HG02970 (cell line): ENCODE measurements around the gene FSCN2.
A peak's percentile ranks its signal among the peaks of the same experiment; 100 is the strongest.

ENCODE experiments used
- ATAC-seq: cut with Tn5 transposase; IDR thresholded peaks from one replicate; pipeline ENCODE4 v1.9.1; 2021; ENCODE audit warnings: mild to moderate bottlenecking, moderate library complexity, moderate number of reproducible peaks; ENCODE audit not compliant: unreplicated experiment, low FRiP score

The FSCN2 gene, protein sequence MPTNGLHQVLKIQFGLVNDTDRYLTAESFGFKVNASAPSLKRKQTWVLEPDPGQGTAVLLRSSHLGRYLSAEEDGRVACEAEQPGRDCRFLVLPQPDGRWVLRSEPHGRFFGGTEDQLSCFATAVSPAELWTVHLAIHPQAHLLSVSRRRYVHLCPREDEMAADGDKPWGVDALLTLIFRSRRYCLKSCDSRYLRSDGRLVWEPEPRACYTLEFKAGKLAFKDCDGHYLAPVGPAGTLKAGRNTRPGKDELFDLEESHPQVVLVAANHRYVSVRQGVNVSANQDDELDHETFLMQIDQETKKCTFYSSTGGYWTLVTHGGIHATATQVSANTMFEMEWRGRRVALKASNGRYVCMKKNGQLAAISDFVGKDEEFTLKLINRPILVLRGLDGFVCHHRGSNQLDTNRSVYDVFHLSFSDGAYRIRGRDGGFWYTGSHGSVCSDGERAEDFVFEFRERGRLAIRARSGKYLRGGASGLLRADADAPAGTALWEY

DNA sequence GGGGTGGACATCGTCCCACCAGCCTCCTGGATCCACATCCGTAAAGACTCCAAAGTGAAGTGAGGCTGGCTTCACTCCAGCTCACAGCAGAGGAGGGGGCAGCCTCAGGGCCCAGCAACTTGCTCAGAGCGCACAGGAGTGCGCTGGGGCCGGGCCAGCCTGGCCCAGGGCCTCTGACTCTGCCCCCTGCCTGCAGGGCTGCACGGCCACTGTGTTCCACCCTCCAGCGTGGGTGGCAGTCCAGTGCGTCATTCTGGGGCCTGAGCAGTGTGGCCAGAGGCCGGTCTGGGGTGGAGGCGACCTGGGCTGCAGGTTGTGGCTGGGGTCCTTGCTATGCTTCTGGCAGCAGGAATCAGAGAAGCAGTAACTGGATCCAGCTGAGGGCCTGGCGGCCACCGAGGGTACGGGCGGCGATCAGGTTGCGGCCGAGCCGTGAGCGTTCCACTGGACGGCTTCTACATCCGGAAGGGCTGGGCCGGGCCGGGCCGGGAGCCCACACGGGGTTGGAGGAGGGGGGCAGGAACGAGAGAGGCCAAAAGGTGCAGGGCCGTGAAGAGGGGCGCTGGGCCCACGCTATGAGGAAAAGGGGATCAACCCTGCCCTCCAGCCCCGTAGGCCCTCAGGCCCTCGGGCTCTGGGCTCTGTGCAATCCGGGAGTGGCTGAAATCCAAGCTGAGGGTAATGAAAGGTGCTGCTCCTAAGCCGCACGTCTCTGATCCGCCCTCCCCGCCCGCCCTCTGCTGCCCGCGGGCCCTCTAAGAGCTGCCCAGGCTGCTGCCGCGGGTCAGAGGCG lies at the start of gene FSCN2:
TSS of gene FSCN2 (plus strand) at position 787 of the 793 bp plus-strand sequence. CDS start 155 bp downstream, outside the sequence.
- no peak for ATAC-seq

DNA sequence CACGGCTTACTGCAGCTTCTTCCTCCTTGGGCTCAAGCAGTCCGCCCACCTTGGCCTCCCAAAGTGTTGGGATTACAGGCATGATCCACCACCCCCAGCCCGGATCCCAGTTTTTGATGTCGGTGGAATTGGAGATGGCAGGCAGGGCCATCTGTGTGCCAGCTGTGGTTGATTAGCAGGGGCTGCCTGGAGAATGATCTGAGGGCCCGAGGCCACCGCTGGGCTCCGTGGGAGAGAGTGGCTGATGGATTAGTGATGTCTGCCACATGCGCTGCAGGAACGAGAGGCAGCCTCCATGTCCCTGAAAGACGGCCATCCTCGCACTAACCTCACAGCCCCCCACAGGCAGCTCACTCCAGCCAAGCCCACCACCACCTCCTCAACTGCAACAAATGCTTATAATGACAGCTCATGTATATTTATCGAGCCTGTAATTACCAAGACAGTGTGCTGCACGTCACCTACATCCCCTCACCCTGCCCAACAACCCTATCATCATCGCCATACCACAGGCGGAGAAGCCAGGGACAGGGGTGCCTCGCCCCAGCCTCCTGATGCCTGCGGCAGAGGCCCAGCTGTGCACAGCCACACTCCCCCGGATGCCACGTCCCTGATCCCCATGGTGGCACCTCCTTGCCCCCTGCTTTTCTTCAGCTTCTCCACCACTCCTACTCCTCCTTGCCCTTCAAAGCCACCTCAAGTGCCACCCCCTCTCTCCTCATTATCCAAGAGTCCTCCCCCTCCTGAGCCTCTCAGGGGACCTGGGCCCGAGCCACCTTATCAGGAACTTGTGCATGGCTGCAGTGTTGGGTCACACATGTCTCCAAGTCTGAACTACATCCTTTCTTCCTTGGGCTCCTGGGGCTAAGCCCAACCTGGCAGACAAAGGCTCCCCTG lies 48.8 kb upstream of the FSCN2 start:
- no peak for ATAC-seq

DNA sequence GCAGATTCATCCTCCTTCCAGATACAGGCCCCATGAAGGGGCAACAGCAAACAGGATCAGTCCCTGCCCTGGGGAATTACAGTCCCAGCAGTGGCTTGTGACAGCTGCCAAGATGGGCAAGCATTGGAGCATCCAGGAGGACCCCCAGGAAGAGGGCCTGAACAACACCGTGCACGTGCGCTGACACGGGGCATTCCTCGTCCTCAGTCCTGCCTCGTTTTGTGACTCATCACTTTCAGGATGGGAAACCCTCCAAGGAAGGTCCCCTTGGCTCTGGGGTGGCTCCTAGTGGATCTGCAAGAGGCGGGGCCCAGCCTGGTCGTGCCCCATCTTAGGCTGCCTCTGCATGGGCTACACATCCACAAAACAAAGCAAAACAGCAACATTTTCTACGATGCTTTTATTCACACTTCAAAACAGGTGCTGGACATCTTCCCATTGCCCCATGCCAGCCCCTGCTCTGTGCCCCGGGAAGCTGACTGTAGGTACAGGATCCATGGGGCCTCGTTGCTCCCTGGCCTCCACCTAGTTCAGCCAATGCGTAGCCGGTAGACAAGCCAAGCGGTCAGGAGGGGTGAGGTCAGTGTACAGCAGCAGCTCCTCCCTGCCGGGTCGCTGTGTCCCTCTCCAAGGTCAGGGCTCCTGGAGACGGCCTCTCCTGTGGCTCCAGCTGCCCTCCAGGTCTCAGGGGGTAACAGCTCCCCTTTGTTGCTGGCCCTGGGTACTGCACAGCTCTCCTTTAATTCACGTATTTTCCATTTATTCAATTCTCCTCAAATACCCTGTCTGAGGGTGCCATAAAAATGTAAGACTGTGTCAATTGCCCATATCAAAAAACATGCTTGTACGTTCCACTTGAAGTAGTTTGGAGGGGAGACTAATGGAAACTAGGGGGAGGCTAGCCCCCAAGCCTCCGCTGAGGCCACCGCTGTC lies 47.8 kb upstream of the FSCN2 start:
- no peak for ATAC-seq

DNA sequence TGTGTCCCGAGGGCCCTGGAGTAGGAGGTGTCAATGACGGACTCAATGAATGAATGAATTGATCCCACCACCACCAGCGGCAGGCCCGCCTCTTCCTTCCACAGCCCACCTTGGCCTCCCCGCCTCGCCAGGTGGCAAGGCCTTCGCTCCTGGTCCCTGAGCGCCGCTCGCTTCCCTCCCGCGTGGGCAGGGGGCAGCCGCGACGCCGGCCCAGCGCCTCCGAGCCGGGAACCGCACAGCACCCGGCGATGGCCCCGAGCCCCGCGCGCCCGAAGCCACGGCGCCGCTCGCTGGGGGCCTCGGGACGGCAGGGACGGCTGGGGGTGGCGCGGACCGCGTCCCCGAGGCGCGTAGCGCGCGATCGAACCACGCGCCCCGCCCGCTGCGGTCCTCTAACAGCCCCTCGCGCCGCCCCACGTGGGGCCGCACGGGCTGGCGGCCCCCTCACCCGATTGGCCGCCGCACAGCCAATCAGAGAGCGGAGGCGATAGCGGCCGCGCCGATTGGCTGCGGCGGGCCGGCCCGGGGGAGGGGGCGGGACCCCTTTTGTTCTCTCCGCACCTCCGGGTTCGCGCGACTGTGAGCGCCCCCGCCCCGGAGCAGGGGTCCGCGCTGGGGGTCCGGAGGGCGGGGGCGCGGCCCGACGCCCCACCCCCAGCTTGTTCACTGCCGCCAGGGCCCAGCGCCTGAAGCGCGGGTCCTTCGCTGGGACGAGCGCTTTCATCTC lies 46.9 kb upstream of the FSCN2 start:
- no peak for ATAC-seq

DNA sequence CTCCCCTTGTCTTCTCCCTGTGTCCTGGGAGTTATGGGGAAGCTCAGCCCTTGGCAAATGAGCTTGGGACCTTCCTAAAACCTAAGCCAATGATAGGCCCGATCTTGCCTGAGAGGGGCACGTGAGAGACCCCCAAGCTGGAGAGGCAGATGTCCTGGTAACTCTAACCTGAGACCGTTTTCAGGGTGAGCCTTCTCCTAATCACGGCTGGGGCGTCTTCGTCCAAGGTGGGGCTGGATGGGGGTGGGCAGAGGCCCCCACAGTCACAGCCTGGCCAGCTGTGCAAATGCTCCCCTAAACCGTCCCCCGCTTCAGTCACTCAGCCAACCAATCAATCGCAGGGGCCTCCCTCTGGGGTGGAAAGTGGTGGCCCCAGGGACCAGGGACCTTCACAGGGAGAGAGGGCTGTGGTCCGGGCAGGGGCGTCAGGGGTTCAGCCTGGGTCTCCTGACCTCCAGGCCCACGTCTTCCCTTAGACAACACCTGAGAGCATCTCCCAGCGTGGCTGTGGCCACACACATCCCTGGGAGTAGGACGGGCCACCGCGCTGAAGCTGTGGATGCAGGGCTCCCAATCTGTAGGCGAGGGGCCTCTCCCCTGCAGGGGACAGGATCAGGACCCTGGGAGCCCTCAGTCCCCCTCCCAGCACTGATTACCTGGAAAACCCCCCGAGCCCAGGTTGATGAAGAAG lies 46.2 kb upstream of the FSCN2 start:
- no peak for ATAC-seq

DNA sequence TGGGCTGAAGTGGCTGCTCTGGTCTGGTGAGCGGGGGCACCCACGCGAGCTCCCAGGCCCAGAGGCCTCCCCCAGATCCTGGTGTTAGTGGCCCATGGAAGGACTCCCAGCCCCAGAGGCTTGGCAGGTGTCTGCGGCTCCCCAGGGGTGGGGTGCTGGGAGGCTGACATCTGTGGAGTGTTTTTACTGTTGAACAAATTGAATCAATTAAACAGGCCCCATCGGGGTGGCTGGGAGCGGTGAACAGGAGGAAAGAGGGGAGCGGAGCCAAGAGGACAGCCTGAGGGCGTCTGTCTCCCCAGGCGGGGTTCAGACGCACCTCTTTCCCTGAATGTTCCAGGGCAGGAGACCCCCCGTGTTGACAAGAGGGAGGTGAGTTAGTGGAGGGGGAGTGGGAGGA lies 45.5 kb upstream of the FSCN2 start:
- no peak for ATAC-seq

DNA sequence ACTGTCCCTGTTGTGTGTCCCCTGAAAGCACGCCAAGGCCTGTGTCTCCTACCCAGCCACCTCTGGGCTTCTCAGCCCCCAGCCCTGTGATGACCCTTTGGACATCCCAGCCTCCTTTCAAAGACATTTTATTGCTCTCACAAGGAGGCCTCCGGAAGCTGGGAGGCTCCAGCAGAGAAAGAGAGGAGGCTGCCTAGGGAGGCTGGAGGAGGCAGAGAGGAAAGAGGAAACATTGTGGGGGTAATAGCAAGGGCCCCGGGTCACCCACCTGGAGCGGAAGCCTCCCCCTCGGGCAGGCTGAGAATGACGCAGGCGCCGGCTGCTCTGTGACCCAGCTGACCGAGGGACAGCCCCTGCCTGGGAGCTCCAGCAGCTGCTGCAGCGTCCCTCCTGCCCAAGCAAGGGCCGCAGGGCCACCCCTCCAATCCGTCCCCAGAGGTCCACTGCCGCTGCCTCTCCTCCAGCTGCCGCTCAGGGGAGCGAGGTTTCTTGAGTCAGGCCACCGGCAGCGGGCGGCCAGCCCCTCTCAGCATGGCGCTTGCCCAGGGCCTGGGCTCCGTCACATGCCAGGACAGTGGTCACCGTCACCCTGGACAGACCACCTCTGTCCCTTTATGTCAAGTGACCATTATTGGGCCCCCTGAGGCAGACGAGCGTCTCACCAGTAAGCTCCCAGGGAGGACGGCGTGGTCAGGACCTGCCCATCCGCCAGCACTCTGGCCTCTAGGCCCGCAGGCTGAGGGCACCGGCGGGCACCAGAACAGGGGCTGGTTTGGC lies 44.9 kb upstream of the FSCN2 start:
- ATAC-seq = no peak

DNA sequence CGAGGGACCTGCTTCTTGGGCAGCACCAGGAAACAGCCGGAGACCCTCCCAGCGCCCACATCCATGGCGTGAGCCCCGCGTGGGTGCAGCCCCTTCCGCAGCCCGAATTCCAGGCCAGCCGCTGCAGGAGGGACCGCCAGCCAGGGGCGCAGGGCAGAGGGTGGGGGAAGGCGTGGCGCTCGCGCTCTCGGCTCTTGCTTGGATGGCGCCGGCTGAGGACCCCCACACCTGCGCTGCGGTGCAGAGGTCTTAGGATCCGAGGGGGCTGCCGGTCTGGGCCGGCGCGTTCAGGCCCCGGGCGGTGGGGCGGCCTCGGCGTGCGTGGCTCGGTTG lies 44.3 kb upstream of the FSCN2 start:
- ATAC-seq = no peak

DNA sequence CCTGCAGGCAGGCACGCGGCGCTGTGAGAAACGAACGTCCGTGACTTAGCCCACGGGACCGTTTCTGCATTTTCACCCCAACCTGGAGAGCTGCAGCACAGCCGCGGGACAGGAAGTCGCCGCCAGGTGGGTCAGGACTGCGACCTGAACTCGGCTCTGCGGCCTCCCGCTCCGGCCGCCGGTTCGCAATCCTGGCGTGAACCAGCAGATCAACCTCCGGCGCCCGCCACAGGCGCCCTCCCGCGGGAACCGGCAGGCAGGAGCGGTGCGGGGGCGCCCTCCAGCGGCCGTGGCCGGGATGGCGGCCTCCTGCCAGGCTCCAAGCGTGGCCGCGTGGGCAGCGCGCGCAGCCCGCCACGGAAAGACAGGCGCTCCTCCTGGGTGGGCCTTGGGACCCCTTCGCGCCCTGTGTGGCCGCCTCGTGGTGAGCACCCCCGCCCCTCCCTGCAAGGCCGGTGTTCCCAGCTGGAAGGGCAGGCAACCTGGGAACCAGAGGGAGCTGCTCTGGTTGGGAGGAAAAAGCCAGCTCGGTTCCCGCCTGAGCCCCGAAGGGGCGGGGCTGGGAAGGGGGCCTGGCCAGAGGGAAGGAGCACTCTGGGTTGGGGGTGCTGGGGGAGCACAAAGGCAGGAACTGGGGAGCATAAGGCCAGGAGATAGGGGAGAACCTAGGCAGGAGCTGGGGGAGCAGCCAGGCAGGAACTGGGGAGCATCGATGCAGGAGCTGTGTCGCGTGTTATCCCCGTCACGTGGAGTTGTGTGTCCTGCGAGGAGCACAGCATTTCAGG lies 43.8 kb upstream of the FSCN2 start:
- peak; percentile 68 for ATAC-seq

DNA sequence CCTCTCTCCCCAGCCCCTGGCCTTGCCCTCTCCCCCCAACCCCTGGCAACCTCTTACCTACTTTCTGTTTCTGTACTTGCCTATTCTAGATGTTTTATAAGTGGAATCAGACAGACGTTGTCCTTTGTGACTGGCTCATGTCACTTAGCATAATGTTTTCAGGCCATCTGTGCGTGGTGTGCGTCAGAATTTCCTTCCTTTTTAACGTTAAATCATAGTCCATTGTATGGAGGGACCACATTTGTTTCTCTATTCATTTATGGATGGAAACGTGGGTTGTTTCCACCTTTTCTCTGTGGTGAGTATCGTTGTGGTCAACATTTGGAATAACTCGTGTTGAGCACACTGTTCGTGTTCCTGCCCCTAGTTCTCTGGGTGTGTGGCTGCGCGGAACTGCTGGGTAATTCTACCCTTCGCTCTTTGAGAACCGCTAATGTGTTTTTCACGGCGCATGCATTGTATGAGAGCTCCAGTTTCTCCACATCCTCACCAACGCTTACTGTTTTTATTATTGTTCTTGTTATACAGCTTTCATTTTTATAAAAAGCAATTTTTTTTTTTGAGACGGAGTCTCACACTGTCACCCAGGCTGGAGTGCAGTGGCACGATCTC lies 41.9 kb upstream of the FSCN2 start:
- no peak for ATAC-seq

DNA sequence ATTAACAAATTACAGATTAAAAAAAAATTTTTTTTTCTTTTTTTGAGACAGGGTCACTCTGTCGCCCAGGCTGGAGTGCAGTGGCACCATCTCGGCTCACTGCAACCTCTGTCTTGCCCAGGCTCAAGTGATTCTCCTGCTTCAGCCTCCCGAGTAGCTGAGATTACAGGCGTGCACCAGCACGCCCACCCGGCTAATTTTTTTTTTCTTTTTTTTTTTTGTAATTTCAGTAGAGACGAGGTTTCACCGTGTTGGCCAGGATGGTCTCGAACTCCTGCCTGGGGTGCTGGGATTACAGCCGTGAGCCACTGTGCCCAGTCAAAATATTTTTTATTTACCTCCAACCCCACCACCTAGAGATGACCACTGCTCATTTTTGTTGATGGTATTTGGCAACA lies 41.1 kb upstream of the FSCN2 start:
- ATAC-seq = no peak

DNA sequence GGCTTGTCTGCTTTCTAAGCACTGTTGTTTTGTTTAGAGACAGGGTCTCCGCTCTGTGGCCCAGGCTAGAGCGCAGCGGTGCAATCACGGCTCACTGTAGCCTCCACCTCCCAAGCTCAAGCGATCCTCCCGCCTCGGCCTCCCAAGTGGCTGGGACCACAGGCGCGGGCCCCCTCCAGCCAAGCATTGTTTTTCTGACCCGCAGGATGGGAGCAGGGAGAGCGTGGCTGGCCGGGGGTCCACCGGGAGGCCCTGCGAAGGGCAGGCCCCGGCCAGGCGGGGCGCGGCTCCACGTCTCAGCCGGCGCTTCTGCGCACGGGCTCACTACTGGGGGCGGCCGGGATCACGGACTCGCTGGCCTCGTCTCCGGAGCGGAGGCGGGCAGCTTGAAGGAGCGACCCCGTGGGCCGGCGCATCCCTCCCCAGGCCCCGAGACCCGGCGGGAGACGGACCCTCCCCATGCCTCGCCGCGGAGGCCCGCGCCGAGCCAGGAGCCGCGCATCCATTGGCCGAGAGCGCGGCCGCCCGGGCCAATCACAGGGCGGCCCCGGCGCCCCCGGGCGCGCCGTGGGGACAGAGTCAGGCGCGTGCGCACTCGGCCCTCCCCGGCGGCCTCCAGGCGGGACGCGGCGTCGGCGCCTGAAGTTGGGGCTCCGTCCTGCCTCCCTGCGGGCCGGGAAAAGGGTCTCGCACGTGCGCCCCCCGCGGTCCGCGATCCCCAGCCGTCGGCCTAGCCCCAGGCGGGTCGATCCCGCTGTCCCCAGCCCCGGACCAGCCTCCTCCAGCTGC lies 40.5 kb upstream of the FSCN2 start:
- ATAC-seq = no peak

DNA sequence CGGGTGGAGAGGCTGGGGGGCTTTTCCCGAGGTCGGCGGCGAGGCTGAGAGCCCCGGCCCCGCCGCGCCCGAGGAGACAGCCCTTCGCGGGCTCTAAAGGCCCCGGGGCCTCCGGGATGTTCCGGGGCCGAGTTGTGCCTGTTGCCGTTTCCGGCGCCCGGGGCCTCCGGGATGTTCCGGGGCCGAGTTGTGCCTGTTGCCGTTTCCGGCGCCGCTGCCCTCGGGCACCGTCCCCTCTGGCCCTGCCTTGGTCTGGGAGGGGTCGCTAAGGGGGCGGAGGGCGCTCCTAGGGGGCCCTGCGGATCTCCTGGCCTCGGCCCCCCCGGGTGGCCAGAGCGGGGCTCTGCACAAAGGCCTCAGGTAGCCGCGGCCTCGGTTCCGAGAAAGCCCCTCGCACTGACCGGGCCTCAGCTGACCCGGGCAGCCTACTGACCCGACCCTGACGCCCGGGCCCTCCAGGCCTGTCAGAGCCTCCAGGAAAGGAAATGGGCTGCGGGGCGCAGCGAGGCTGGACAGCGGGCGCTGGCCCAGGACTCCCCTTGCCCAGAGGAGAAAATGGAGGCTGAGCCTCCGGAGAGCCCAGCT lies 39.8 kb upstream of the FSCN2 start:
- ATAC-seq = no peak

DNA sequence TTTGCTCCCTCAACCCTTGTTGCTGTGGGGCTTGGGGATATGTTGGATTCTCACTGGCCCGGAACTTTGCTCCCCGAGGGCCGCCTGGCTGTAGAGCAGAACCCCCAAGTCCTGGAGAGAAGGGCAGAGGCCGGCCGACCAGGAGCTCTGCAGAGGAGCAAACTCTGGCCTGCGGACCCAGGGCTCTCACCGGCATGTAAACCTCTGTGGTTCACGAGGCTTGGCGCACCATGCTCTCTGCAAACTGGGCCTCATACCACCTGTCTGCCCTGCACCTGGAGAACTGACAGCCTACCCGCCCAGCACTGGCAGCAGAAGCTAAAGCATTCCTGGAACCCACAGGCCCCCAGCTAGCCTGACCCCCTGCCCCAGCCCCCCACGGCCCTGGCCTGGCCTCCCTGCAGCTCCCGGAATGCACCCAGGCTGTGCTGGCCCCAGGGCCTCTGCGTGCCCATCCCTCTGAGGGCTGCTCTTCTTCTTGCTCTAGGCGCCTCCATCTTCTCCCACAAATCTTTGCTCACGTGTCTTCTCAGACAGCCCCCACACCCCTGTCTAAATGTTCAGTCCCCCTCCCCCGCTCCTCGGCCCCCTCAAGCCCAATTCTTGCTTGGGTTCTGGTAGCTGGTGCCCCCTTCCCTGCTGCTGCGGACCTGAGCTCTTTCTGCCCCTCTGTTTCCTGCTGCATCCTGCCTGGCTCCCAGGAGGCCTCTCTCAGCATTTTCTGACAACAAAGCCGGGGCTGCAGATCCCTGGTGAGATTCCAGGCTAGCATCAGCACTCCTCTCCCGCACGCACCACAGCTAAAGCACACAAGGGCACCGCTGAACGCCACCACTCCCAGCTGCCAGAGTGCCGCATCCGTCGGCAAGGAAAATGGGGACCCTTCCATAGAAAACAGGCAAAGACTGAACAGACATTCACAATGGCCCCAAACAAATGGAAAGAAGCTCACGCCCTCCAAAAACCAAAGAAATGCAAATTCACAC lies 38.9 kb upstream of the FSCN2 start:
- no peak for ATAC-seq
